Gastrocnemius medialis (tissue), 4 donors: ENCODE results near the gene OPN1SW. TPM values are rescaled to one million over a fixed set of nuclear protein-coding genes. Genes with fewer than 3 reads are reported as not detected.

Experiments
- ATAC-seq, 2 donors: fragments of 150-250 bp; one replicate each; pipeline ENCODE4 v1.9.1; 2016
- DNase-seq, 2 donors: peaks; one replicate each; pipeline ENCODE4 v3.0.0-alpha.2; 2019
- H3K27ac ChIP-seq, 4 donors: fragments of 200-600 bp; sonication (generic); 1 replicate in 1 of 4; 2 replicates in 3 of 4; pipeline ENCODE4 v1.5.1; 2016 to 2018; ENCODE audit warnings: mild to moderate bottlenecking in 2 of 4, moderate library complexity in 1 of 4
- H3K27me3 ChIP-seq, 3 donors: fragments of 200-600 bp; sonication (generic) in 2 of 3; 1 replicate in 1 of 3; 2 replicates in 2 of 3; pipeline versions ENCODE4 v1.5.1 to v1.6.0; 2016 to 2019; ENCODE audit warnings: mild to moderate bottlenecking in 1 of 3, moderate library complexity in 1 of 3
- H3K36me3 ChIP-seq, 2 donors: fragments of 200-600 bp; sonication (generic) in 1 of 2; one replicate each; pipeline ENCODE4 v1.5.1; 2017 to 2018
- H3K4me1 ChIP-seq, 2 donors: fragments of 200-600 bp; sonication (generic) in 1 of 2; one replicate each; pipeline ENCODE4 v1.5.1; 2016 to 2017; ENCODE audit warnings: mild to moderate bottlenecking in 2 of 2
- H3K4me3 ChIP-seq, 4 donors: fragments of 200-600 bp; sonication (generic) in 3 of 4; 1 replicate in 1 of 4; 2 replicates in 3 of 4; pipeline ENCODE4 v1.5.1; 2016 to 2019; ENCODE audit warnings: mild to moderate bottlenecking in 2 of 4
- H3K9me3 ChIP-seq, 3 donors: fragments of 200-600 bp; sonication (generic) in 2 of 3; 1 replicate in 1 of 3; 2 replicates in 2 of 3; pipeline ENCODE4 v1.5.1; 2016 to 2019
- POLR2A ChIP-seq, 2 donors: fragments of 450-650 bp; IDR thresholded peaks; one replicate each; pipeline ENCODE4 v1.6.1; 2017; ENCODE audit warnings: antibody characterized with exemption in 2 of 2, mild to moderate bottlenecking in 2 of 2, moderate library complexity in 2 of 2
- in situ Hi-C, 4 donors: fragments of 200-750 bp; cut with MboI; loops; one replicate each; pipeline versions ENCODE4 v1.15.0 to v1.8.0; 2017; ENCODE audit warnings: low sequenced_read_pairs in 4 of 4
- intact Hi-C: fragments of 100-400 bp; cut with DNase I; formaldehyde crosslinking; loops from one replicate; pipeline ENCODE4 v1.15.1; 2023; ENCODE audit warnings: low total_unique reads
- total RNA-seq, 4 donors: library from RNA; depleted of rRNA; stranded (reverse); fragments of >200 nt; gene quantifications; one replicate each; pipeline versions ENCODE4 v1.1.0 to v1.2.3, GENCODE V29; 2016
- TF ChIP-seq, protein P1 (sequence below), 5 experiments: fragments of 450-650 bp in 3 of 5; fragments of 200-600 bp in 2 of 5; sonication (generic) in 2 of 5; IDR thresholded peaks in 4 of 5; conservative IDR thresholded peaks in 1 of 5; 1 replicate in 4 of 5; 2 replicates in 1 of 5; pipeline ENCODE4 v1.5.1; 2016 to 2019; ENCODE audit warnings: antibody characterized with exemption in 5 of 5, mild to moderate bottlenecking in 3 of 5, moderate library complexity in 3 of 5

OPN1SW gene
- total RNA-seq, 4 donors from 2014 or later: not detected

DNA sequence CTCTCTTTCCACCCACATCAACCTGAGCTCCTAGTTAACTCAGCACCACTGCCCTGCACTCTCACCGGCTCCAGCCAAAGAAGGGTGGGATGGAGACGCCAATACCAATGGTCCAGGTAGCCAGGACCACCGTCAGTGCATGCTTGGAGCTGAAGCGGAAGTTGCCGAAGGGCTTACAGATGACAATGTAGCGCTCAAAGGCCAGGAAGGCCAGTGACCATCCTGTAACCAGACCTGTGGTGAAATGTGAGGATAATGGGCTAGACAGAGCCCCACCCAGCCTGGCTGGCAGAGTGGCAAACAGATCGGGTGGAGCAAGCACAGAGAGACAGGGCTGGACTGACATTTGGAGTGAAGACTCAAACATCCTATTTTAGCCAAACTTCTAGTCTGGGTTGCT is 673 bp downstream of the OPN1SW start:
- Histone ChIP-seq H3K36me3 (peaks cover 0 to 27% of the 10 kb centered on the region in 2 donors), H3K4me1 (peaks cover 0 to 3% of the 10 kb centered on the region in 2 donors), H3K27ac (no peak overlapping the region), H3K4me3 (no peak overlapping the region), H3K27me3 (no peaks in the 10 kb centered on the region), H3K9me3 (no peaks in the 10 kb centered on the region)
- in situ Hi-C loops: loop anchor here in 1 of 4 donors (25.0 kb wide), 1 partner anchor 112 kb away; no protein-coding TSS in a partner anchor
- ATAC-seq (peak in 1 of 2 donors; percentile 91), DNase-seq (peak in 1 of 2 donors; percentile 61)
- TF ChIP-seq, protein P1, sequence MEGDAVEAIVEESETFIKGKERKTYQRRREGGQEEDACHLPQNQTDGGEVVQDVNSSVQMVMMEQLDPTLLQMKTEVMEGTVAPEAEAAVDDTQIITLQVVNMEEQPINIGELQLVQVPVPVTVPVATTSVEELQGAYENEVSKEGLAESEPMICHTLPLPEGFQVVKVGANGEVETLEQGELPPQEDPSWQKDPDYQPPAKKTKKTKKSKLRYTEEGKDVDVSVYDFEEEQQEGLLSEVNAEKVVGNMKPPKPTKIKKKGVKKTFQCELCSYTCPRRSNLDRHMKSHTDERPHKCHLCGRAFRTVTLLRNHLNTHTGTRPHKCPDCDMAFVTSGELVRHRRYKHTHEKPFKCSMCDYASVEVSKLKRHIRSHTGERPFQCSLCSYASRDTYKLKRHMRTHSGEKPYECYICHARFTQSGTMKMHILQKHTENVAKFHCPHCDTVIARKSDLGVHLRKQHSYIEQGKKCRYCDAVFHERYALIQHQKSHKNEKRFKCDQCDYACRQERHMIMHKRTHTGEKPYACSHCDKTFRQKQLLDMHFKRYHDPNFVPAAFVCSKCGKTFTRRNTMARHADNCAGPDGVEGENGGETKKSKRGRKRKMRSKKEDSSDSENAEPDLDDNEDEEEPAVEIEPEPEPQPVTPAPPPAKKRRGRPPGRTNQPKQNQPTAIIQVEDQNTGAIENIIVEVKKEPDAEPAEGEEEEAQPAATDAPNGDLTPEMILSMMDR (IDR thresholded peaks at IDR 0.05 in 4 of 5, conservative IDR thresholded peaks at IDR 0.05 in 1 of 5): no peak
- no peak for TF ChIP-seq POLR2A (IDR thresholded peaks at IDR 0.05)
- intact Hi-C loops: no loop called here

DNA sequence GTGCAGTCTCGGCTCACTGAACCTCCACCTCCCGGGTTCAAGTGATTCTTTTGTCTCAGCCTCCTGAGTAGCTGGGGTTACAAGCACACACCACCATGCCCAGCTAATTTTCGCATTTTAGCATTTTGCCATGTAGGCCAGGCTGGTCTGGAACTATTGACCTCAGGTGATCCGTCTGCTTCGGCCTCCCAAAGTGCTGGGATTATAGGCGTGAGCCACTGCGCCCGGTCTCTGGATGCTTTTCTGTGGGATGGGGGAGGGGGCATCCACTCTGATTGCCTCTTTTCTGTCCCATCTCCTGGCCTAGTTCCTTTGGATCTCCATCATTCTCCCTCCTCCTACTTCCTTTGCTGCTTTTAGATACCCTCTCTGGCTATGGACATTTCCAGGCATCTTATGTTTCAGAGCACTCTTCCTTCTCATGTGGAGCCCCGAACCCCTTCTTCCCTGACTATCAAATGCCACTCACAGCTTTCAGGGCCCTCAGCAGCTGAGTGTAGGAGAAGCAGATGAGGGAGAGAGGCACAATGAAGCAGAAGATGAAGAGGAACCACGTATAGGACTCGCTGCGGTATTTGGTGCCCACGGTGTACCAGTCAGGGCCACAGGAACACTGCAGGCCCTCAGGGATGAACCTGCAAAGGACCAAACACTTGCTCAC is 1.4 kb downstream of the OPN1SW start:
- intact Hi-C loops (no loop called here), in situ Hi-C loops (no loop called here)
- no peak overlapping the region for H3K4me3 ChIP-seq
- DNase-seq: no peak
- H3K36me3 ChIP-seq: peaks cover 0 to 34% of the 10 kb centered on the region in 2 donors
- no peak overlapping the region for H3K27ac ChIP-seq
- ATAC-seq: no peak
- TF ChIP-seq, protein P1 (IDR thresholded peaks at IDR 0.05 in 4 of 5, conservative IDR thresholded peaks at IDR 0.05 in 1 of 5): no peak
- no peak for TF ChIP-seq POLR2A (IDR thresholded peaks at IDR 0.05)
- H3K27me3 ChIP-seq: no peaks in the 10 kb centered on the region
- H3K4me1 ChIP-seq: peaks cover 0 to 3% of the 10 kb centered on the region in 2 donors
- no peaks in the 10 kb centered on the region for H3K9me3 ChIP-seq

DNA sequence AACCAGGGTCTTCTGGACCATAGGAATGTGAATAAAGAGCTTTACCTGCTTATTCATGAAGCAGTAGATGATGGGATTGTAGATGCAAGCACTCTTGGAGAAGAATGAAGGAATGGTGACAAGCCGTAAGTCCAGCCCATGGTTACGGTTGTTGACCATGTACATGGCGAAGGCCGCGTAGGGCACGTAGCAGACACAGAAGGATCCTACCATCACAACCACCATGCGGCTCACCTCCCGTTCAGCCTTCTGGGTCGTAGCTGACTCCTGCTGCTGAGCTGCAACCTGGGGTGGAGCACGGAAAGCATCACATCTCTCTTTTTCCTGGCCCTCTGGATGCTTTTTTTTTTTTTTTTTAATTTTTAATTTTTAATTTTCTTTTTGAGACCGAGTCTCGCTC is 2.0 kb downstream of the OPN1SW start:
- H3K27ac ChIP-seq: no peak overlapping the region
- no peaks in the 10 kb centered on the region for H3K27me3 ChIP-seq
- H3K9me3 ChIP-seq: no peaks in the 10 kb centered on the region
- TF ChIP-seq, protein P1 (IDR thresholded peaks at IDR 0.05 in 4 of 5, conservative IDR thresholded peaks at IDR 0.05 in 1 of 5): no peak
- no peak for TF ChIP-seq POLR2A (IDR thresholded peaks at IDR 0.05)
- no peak for DNase-seq
- no peak overlapping the region for H3K4me3 ChIP-seq
- H3K4me1 ChIP-seq: peaks cover 0 to 3% of the 10 kb centered on the region in 2 donors
- in situ Hi-C loops (no loop called here), intact Hi-C loops (no loop called here)
- H3K36me3 ChIP-seq: peaks cover 0 to 40% of the 10 kb centered on the region in 2 donors
- ATAC-seq: no peak

DNA sequence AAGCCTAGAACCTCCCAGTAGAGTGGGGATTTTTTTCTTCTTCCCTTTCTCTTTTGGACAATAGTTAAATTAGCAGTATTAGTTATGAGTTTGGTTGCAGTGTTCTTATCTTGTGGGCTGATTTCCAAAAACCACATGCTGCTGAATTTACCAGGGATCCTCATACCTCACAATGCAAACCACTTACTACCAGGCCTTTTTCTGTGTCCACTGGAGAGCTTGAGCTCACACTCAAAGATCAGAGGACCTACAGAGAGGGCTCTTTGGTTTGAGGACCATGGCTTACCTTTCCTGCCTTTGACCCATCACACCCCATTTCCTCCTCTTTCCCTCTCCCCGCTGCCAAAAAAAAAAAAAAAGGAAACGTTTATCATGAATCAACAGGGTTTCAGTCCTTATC is 5.4 kb downstream of the OPN1SW start:
- peaks cover 4 to 21% of the 10 kb centered on the region in 2 donors for H3K4me1 ChIP-seq
- H3K27ac ChIP-seq: no peak overlapping the region
- ATAC-seq (no peak), DNase-seq (no peak)
- TF ChIP-seq, protein P1 (IDR thresholded peaks at IDR 0.05 in 4 of 5, conservative IDR thresholded peaks at IDR 0.05 in 1 of 5): no peak
- TF ChIP-seq POLR2A (IDR thresholded peaks at IDR 0.05): no peak
- intact Hi-C loops (no loop called here), in situ Hi-C loops (no loop called here)
- H3K36me3 ChIP-seq: peaks cover 0 to 56% of the 10 kb centered on the region in 2 donors
- H3K4me3 ChIP-seq: no peak overlapping the region
- H3K9me3 ChIP-seq: no peaks in the 10 kb centered on the region
- no peaks in the 10 kb centered on the region for H3K27me3 ChIP-seq
